ENCODE data around the gene PRB4. TPM values are rescaled to one million over a fixed set of nuclear protein-coding genes. Genes with fewer than 3 reads are reported as not detected.

The PRB4 gene
- total and polyA plus RNA-seq, 2 of the 13 experiments (the other 11 are each of a cell fraction or from before 2014, with no cell fraction given), result not detected

DNA sequence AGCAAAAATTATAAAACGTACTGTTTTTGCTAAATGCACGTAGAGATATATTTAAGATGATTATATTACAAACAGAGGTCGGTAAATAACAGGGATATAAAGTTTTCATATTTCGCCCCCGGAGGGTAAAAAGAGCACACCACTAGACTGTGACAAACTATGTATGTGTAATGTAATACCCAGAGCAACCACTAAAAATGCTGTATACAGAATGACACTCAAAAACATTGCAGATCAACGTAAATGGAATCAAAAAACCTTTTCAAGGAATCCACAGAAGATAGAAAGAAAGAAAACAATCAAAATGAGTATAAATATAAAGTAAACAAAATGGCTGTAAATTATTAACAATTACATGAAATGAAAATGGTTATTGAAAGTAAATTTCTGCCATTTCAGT lies 37.6 kb upstream of the PRB4 start (continued):
- TF ChIP-seq, protein P1, sequence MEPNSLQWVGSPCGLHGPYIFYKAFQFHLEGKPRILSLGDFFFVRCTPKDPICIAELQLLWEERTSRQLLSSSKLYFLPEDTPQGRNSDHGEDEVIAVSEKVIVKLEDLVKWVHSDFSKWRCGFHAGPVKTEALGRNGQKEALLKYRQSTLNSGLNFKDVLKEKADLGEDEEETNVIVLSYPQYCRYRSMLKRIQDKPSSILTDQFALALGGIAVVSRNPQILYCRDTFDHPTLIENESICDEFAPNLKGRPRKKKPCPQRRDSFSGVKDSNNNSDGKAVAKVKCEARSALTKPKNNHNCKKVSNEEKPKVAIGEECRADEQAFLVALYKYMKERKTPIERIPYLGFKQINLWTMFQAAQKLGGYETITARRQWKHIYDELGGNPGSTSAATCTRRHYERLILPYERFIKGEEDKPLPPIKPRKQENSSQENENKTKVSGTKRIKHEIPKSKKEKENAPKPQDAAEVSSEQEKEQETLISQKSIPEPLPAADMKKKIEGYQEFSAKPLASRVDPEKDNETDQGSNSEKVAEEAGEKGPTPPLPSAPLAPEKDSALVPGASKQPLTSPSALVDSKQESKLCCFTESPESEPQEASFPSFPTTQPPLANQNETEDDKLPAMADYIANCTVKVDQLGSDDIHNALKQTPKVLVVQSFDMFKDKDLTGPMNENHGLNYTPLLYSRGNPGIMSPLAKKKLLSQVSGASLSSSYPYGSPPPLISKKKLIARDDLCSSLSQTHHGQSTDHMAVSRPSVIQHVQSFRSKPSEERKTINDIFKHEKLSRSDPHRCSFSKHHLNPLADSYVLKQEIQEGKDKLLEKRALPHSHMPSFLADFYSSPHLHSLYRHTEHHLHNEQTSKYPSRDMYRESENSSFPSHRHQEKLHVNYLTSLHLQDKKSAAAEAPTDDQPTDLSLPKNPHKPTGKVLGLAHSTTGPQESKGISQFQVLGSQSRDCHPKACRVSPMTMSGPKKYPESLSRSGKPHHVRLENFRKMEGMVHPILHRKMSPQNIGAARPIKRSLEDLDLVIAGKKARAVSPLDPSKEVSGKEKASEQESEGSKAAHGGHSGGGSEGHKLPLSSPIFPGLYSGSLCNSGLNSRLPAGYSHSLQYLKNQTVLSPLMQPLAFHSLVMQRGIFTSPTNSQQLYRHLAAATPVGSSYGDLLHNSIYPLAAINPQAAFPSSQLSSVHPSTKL (CRISPR knock-in tag; IDR thresholded peaks at IDR 0.05), result no peak
- no peak for TF ChIP-seq ZNF256 (CRISPR knock-in tag; conservative IDR thresholded peaks at IDR 0.05)
- TF ChIP-seq MYNN (CRISPR knock-in tag; IDR thresholded peaks at IDR 0.05; ENCODE audit: low read depth), result no peak
- TF ChIP-seq KDM5A (IDR thresholded peaks at IDR 0.05; ENCODE audit: borderline replicate concordance, low read length), result no peak
- no peak for TF ChIP-seq TGIF2 (CRISPR knock-in tag; IDR thresholded peaks at IDR 0.05)

DNA sequence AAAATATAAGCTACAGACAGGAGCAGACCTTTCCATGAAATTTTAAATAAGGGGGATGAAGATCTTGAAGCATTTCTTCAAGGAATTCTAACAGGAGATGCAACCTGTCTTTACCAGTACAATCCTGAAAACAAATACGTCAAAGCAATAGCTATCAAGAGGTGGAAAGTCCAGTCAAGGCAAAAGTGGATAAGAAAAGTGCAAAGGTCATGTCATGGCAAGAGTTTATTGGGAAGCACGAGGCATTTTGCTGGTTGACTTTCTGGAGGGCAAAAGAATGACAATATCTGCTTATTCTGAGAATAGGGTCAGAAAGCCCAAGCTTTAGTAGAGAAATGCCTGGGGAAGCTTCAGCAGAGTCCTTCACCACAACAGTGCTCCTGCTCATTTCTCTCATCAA lies 34.3 kb upstream of the PRB4 start:
- intact Hi-C loops (cut with micrococcal nuclease; ENCODE audit: unreplicated experiment) (no loop called here), in situ Hi-C loops (cut with HindIII; ENCODE audit: extremely low pct_ligation_motif_present, low pct_unique_long_range_greater_than_20kb) (no loop called here)
- H3K4me2 ChIP-seq (ENCODE audit: low read depth, low read length), result no peak overlapping the region
- H3K9me3 ChIP-seq (ENCODE audit: low read length), result no peaks in the 10 kb centered on the region
- H3K4me3 ChIP-seq (replicated peaks in 1 of 3; ENCODE audit: insufficient read depth in 1 of 3, low read depth in 2 of 3, low read length in 3 of 3), result no peak overlapping the region
- H3K27me3 ChIP-seq (ENCODE audit: control insufficient read depth in 1 of 2, insufficient read depth in 2 of 2, low read length in 2 of 2), result no peaks in the 10 kb centered on the region; a peak in 1 of 5 replicates
- ChIA-PET POLR2A (no interaction called here), CTCF (ENCODE audit: low intra/inter-chr PET ratio, low total read pairs) (no interaction called here)
- DNase-seq (ENCODE audit: low spot score) (peak; percentile 4), FAIRE-seq (no peak), ATAC-seq (no peak)
- no peaks in the 10 kb centered on the region for H3K36me3 ChIP-seq (replicated peaks in 1 of 2; ENCODE audit: control insufficient read depth in 1 of 2, insufficient read depth in 2 of 2, low read length in 2 of 2)
- TF ChIP-seq NFE2L2 (IDR thresholded peaks at IDR 0.05; ENCODE audit: low read length) (no peak), ZNF644 (CRISPR knock-in tag; IDR thresholded peaks at IDR 0.05; ENCODE audit: low read depth) (peak; percentile 75; the same call in 1 of the 2 replicates), ZBTB3 (CRISPR knock-in tag; IDR thresholded peaks at IDR 0.05; ENCODE audit: borderline replicate concordance, low read depth) (no peak), IKZF1 (IDR thresholded peaks at IDR 0.05) (no peak), SNAPC2 (CRISPR knock-in tag; IDR thresholded peaks at IDR 0.05) (no peak), ZNF20 (CRISPR knock-in tag; IDR thresholded peaks at IDR 0.05) (no peak), ZNF616 (CRISPR knock-in tag; IDR thresholded peaks at IDR 0.05; ENCODE audit: low read depth) (no peak), HNRNPH1 (optimal IDR thresholded peaks at IDR 0.05; ENCODE audit: low read depth, low read length) (no peak), HNF4A (CRISPR knock-in tag; IDR thresholded peaks at IDR 0.05) (peak; percentile 75), CEBPB (IDR thresholded peaks at IDR 0.05; ENCODE audit: borderline replicate concordance, low read depth, low read length) (no peak), SALL1 (CRISPR knock-in tag; IDR thresholded peaks at IDR 0.05) (no peak), ZNF44 (CRISPR knock-in tag; IDR thresholded peaks at IDR 0.05) (no peak), ZNF484 (CRISPR knock-in tag; IDR thresholded peaks at IDR 0.05; ENCODE audit: borderline replicate concordance, low read depth) (no peak), ZNF614 (CRISPR knock-in tag; IDR thresholded peaks at IDR 0.05; ENCODE audit: borderline replicate concordance) (no peak)
- TF ChIP-seq, protein P2, sequence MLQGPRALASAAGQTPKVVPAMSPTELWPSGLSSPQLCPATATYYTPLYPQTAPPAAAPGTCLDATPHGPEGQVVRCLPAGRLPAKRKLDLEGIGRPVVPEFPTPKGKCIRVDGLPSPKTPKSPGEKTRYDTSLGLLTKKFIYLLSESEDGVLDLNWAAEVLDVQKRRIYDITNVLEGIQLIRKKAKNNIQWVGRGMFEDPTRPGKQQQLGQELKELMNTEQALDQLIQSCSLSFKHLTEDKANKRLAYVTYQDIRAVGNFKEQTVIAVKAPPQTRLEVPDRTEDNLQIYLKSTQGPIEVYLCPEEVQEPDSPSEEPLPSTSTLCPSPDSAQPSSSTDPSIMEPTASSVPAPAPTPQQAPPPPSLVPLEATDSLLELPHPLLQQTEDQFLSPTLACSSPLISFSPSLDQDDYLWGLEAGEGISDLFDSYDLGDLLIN (CRISPR knock-in tag; IDR thresholded peaks at IDR 0.05; ENCODE audit: borderline replicate concordance), result no peak
- peaks cover 7% of the 10 kb centered on the region; the same call in 1 of the 2 replicates for H3K4me1 ChIP-seq (ENCODE audit: insufficient read depth, low read length)
- no peaks in the 10 kb centered on the region for H3K79me2 ChIP-seq (ENCODE audit: insufficient read depth, low read length)
- no peaks in the 10 kb centered on the region for H4K20me1 ChIP-seq (ENCODE audit: insufficient read depth, low read length)
- BruUV-seq (replicated peaks), result no TSS peak
- H3K9ac ChIP-seq (ENCODE audit: insufficient read depth, low read depth, low read length), result no peak overlapping the region
- no peak overlapping the region for H2AFZ ChIP-seq (ENCODE audit: low read length)
- no peak overlapping the region for H3K27ac ChIP-seq (ENCODE audit: extremely low read length, insufficient read depth, low read length)
- WGBS (ENCODE audit: low lambda C conversion rate), result 0% methylated on average over 2 of the region's 2 CpGs

All from HepG2 (cell line).